Skeletal muscle cell (primary cell): ENCODE measurements around the gene NDUFB6.
"Not testable (repeated sequence)": the region's sequence is repeated elsewhere in the genome, so short reads cannot be mapped to it uniquely, and the experiment has no call there.

ENCODE experiments used
- DNase-seq: peaks from one replicate; pipeline ENCODE4 v3.0.0-alpha.2; 2010; ENCODE audit warnings: low read depth
- H3K4me3 ChIP-seq: 2 replicates; pipeline ENCODE4 v1.5.1; 2011; ENCODE audit warnings: low read depth, mild to moderate bottlenecking, control low read depth, low read length, moderate library complexity

The NDUFB6 gene

DNA sequence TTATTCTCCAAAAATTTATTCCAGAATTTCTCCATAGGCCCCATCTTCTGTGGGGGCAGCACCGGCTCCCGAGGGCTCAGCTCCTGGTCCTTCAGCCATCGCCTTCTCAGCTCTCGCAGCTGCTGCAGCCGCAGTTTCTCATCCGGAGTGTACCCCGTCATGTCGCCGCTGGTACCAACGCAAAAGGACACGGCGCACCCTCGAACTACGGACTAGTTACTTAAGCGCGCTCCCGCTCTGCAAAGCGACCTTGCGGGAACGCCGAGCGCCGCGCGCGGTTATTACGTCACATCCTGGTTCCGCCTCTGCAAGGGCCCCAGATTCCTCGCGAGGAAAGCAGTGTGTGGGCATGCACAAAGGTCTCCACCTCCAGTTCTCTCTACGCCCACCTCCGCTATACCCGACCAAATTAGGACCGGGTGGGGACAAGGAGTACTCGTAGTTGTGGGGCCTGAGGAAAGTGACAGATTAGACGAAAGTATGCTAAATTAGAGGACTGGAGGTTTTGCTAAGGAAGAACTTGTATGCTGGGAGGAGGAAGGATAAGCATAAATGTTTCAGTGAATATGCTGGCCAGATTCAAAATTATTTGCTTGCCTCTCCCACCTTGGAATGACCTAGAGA, at the start of gene NDUFB6:
Gene NDUFB6, minus strand, starts transcription at position 260 of the 624 bp plus-strand sequence. Its CDS starts 99 bp downstream, at position 161.
- DNase-seq = peak; percentile 66
- H3K4me3 ChIP-seq = peak within 1 kb of the TSS; percentile 98

DNA sequence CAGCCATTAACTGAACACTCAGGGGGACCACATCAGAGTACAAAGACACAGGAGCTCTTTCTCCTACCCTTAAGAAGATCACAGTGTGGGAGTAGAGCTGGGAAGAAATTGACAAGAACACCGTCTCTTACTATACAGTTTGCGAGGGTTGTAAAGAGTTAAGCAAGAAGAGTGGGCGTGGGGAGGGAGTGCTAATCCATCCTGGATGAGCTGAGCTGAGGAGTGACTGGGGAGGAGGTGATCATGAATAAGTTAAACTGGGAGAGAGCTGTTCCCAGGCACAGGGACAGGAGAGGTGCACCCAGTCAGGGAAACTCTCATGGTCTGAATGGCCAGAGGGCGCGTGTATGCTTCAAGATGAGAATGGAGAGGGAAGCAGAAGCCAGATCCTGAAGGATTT, 45.3 kb upstream of the NDUFB6 start:
- H3K4me3 ChIP-seq = no peak overlapping the region
- DNase-seq = no peak

DNA sequence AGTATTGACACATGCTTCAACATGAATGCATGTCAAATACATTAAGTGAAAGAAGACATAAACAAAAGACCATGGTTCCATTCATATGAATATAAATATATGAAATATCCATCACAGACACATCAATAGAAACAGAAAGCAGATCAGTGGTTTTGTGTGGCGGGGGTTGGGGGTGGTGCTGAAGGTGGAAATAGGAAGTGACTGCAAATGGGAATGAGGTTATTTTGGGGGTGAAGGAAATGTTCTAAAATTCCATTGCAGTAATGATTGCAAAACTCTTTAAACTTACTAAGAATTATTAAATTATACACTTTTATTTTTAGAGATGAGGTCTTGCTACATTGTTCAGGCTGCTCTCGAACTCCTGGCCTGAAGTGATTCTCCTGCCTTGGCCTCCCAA, 33.9 kb upstream of the NDUFB6 start:
- DNase-seq = no peak
- no peak overlapping the region for H3K4me3 ChIP-seq

DNA sequence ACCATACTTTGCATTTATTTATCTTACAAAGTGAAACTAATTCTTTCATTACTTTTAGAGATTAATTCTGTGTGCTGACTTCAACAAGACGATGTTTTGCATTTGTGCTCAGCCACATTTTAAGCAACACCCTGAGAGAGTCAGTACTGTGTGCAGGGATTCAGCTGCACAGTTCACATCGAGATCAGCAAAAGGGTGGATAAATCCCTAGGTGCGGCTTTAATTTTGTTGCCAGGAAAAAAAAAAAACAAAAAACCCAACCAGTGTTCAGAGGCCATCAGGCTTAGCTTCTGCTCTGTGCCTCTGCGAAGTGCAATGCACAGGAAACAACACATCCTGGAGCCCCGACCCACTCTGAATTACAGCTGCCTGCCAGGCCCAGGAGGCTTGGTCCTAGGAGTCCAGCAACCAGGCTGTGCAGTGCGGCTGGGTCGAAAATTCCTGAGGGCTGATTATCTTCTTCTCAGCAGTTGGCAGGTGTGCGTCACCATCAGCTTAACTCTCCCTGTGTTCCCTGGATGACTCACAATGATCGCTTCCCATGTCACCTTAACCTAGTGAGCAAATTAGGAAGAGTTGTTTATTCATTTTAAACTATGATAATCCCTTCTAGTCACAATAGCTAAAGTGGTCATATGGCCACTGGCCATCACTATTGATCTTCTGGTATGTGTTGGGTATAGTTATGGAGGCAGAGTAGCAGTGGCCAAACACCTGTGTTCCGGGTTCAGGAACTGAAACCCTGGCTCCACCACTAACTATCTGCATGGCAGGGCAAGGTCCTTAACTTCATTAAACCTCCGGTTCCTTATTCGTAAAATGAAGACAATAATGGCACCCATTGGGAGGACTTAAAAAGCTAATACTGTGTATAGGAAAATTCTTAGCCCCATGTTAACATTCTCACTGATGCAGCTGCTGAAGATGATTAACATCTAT, 31.2 kb upstream of the NDUFB6 start:
- H3K4me3 ChIP-seq = no peak overlapping the region
- peak; percentile 8 for DNase-seq

DNA sequence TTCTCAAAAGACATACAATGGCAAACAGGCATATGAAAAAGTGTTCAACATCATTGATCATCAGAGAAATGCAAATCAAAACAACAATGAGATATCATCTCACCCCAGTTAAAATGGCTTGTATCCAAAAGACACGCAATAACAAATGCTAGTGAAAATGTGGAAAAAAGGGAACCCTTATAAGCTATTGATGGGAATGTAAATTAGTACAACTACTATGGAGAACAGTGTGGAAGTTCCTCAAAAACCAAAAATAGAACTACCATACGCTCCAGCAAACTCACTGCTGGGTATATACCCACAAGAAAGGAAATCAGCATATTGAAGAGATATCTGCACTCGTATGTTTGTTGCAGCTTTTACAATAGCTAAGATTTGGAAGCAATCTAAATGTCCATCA, 26.1 kb upstream of the NDUFB6 start:
- not testable (repeated sequence) for H3K4me3 ChIP-seq, DNase-seq

DNA sequence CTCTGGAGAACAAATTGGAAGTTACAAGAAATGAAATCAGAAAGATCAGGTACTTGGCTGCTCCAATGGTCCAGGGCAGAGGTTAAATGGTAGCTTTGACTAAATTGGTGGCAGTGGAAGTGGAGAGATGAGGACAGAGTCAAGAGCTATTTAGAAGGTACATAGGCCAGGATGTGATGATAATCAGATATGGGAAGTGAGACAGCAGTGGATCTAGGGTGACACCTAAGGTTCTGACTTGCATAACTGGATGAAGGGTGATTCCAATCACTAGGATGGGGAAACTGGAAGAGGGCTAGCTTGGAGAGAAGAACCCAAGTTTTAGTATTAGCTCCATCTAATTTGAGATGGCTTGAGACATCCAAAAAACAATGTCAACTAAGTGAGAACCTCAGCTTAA, 24.0 kb upstream of the NDUFB6 start:
- no peak for DNase-seq
- no peak overlapping the region for H3K4me3 ChIP-seq

DNA sequence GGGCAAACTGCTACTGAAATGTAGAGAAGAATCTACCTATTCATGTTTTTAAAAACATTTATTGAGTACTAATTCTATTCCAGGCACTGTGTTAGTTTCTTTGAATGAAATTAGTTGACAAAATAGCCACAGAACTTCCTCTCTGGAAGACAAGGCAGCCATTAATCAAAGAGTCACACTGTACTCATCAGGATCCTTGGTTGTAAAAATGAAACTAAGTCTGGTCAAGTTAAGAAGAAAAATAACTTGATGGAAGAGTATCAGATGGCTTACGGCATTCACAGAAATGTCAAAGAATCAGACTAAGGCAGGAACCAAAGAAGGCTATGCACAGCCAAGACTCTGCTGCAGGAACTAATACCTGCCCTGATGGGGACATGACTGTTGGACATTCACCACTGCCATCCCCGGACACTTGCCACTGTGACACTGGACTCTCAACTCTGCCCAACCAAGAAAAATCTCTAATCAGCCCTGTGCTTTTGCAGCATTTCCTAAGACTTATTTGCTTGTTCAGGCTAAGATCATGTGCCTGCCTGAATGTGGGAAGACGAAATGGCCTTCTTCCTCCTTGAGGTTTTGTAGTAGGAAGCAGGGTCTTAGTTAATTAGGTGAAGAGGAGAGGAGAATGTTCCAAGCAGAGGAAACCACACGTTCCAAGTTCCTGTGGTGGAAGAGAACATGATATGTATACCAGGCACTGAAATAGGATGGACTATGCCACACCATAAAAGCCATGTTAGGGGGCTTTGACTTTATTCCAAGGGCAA, 23.3 kb upstream of the NDUFB6 start:
- no peak overlapping the region for H3K4me3 ChIP-seq
- no peak for DNase-seq

DNA sequence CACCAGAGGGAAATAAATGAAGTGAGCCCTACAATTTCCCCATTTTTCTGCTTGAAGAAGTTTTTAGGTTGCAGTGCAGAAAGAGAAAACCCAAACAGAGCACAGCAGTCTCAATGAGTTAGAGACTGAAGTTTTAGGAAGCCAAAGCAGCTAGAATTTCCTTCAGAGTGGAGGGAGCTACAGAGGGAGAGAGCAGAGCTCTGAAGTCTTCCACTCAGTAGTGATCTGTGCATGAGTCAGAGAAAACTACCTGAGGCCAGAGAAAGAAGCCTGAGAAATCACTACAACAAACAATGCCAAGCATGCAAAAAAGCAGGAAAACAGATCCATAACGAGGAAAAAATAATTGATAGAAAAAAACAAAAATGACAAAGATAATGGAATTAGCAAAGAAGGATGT, 17.9 kb upstream of the NDUFB6 start:
- no peak for DNase-seq

DNA sequence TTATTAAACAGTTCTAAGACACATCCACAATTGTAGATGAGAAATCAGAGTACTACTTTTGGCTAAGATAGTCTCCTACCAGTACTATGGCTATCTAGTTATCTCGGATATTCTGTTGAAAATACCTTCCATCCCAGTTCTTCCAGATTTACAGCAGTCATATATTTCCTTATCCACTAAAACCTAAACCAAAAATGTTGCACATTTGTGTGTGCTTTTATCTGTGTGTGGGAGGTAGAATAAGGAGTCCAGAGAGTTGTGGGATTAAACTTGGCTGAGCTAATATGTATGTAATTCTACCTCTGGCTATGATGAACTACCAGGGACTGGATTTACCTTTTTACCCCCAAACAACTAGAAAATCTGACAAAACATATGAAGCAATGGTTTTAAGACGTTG, 17.5 kb upstream of the NDUFB6 start:
- no peak for DNase-seq
- H3K4me3 ChIP-seq = no peak overlapping the region

More for the DNA sequence above, 17.9 kb upstream of the NDUFB6 start:
- no peak overlapping the region for H3K4me3 ChIP-seq

DNA sequence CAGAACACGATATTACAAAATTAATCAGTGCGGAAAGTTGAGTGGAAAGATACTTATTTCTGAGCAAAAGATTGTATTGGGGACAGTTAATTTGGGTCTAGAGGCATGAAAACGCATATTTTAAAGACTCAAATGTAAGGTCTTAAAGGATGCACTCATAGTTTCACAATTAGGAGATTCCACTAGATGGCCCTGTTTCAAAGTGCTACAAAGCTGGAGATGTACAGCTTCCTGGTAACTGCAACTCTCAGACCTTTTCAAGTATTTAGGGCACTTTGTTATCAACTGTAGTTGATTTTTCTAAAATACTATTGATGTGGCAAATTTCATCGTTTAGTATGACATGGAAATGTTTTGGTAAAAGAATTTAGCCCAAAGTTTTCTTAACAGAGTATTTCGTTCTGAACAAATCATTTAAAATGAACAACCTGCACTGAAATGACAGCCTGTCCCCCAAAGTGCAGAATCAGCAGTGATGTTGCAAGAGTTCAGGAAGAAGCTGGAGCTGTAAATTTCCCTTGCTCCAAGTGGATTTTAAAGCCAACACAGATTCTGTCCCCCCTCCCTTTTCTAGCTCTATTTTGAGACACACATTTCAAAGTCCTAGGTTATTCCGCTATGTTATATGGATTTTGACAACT, 16.2 kb upstream of the NDUFB6 start:
- DNase-seq = peak; percentile 17
- H3K4me3 ChIP-seq = no peak overlapping the region

DNA sequence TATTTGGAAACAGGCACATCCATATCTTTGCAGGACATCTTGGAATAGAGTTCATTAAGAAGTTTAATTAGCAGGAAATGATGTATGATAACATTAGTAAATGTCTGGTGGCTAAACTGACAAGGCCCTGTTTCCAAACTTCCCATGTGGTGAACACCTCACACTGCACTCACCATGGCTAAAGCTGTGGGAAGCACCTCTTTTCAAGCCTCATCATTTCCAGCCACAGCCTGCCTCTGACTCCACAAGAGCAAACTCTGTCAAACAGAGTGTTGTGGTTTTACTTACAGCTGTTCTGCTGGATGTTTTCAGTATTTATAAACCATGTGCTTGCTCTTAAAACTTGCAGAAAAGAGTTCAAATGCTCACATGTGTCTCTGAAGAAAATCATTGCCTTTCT, 14.9 kb upstream of the NDUFB6 start:
- no peak overlapping the region for H3K4me3 ChIP-seq
- DNase-seq = no peak

DNA sequence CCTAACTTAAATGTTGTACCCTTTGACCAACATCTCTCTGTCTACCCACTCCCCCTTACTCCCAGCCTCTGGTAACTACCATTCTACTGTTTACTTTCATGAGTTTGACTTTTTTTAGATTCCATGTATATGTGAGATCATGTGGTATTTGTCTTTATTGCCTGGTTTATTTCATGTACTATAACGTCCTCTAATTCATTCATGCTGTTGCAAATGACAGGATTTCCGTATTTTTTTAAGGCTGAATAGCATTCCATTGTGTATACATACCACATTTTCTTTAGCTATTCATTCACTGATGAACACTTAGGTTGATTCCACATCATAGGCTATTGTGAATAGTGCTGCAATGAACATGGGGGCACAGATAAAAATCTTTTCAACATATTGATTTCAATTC, 11.8 kb upstream of the NDUFB6 start:
- DNase-seq = no peak
- no peak overlapping the region for H3K4me3 ChIP-seq

DNA sequence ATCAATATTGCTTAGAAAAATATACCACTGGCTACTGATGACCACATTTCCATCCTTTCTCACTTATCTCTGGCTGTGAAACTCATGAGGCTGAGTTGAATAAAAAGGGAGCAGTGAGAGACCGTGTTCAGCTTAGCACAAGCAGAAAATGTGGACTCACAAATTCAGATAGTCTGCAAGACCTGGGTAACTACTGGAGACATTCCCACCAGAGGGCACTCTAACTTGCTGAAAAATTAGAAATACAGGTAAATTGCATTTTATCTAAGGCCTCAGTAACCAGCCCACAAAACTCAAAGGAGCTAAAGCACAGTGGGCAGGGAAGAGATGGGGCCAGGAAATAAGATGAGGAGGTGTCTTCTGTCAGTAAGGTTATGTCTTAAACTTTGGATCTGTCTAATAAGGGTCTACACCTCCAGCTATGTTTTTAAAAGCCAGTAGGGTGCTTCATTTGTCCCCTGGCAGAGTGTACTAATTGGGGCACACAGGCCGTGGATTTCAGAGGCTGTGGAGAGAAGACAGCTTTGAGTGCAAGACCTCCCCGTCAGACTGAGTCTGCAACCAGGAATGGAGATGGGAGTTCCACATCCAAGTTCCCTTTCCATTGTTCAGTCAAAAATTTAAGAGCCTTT, 8.7 kb upstream of the NDUFB6 start:
- peak; percentile 19 for DNase-seq

DNA sequence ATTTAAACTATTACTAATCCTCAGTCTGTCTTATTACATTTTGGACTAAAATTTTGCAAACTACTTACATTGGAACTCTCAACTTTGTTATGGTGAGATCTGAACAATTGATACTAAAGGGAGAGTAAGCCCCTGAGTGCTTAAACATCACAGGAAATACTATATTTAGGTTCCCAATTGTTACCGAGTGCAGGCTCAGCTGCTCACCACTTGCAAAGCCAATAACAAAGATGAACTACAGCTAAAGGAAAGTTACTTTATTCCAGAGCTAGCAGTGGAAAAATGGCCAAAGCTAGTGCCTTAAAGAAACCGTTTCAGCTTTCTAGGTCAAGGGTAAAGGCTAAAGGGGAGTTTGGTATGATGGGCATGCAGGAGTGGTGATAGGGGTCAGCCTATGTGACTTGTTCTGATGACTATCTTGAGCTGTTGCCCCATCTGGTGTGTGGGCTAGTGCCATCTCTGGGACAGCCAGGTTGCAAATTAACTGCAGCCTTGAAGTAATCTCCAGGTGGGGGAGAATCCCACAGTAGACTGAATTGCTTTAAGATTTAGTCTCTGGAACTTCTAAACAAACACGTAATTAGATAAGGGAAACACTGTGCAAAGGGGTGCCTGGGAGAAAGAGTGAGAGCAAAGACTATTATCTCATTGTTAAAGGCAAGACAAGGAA, 7.8 kb upstream of the NDUFB6 start:
- DNase-seq = no peak
- no peak overlapping the region for H3K4me3 ChIP-seq

More for the DNA sequence above, 8.7 kb upstream of the NDUFB6 start:
- no peak overlapping the region for H3K4me3 ChIP-seq

DNA sequence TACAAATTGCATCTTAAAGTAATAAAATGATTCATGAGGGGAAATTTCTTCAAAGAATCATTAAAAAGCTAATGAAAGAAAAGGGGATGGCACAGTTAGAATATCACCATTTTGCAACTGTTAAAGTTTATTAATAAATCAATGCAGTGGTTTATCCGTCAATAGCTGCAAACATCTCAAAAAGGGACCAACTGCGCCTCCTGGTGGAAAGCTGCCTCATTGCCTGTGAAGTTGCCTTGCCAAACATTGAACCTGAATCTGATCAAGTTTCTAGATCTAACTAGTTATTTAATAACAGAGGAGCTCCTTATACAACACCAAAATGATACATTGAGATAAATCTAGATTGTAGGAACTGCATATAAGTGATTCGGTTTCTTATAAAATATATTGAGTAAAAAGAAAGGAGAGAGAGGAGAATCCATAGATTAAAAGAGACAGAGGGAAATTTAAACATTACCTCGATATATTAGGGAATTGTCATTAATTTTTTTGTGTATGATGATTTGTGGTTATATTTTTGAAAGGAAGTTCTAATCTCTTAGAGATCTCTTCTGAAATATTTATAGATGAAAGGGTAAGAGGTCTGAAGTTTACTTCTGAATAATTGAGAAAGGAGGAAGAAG, 6.9 kb upstream of the NDUFB6 start:
- DNase-seq = peak; percentile 12
- H3K4me3 ChIP-seq = no peak overlapping the region

DNA sequence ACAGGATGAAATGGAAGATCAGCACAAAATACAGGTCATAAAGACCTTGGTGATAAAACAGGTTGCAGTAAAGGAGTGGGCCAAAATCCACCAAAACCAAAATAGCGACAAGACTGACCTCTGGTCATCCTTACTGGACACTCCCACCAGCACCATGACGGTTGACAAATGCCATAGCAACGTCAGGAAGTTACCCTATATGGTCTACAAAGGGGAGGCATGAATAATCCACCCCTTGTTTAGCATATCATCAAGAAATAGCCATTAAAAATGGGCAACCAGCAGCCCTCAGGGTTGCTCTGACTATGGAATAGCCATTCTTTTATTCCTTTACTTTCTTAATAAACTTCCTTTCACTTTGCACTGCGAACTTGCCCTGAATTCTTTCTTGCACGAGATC, 6.0 kb upstream of the NDUFB6 start:
- DNase-seq = no peak
- H3K4me3 ChIP-seq = no peak overlapping the region

DNA sequence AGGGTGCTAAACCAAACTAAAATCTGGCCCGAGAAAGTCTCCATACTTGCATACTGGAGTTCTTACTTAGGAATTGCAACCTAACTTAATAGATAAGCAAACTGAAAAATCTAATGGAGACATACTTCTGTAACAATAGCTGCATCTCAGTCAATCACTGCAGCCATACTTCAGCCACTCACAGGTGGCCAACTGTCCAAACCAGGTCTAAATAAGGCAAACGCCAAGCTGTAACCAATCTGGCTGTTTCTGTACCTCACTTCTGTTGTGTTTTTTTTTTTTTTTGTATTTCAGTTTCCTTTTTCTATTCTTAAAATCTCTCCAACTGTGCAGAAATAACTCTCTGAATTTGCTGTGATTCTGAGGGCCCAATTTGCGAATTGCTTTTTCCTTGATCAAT, 4.4 kb upstream of the NDUFB6 start:
- DNase-seq = no peak
- no peak overlapping the region for H3K4me3 ChIP-seq

DNA sequence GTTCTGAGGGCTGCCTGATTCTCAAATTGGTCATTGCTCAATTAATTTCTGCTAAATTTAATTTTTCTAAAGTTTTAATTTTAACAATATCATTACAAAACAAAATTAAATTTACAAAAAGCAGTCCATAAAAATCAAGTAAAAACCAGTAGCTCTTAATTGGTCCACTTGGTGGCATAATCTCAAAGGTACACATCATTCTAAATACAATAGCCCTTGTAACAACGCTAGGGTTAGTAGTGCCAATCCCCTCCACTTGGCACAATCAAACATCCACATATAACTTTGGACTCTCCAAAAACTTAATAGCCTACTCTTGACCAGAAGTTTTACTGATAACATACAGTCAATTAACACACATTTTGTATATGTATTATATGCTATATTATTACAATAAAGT, 1.9 kb upstream of the NDUFB6 start:
- no peak overlapping the region for H3K4me3 ChIP-seq
- no peak for DNase-seq
